H7 (cell line): ENCODE measurements around the gene RNF145. TPM values are rescaled to one million over a fixed set of nuclear protein-coding genes. Genes with fewer than 3 reads are reported as not detected.
A peak's percentile ranks its signal among the peaks of the same experiment; 100 is the strongest.

Experiments used
- DNase-seq: peaks from one replicate; pipeline ENCODE4 v3.0.0; 2012
- H3K27me3 ChIP-seq: 2 replicates; pipeline ENCODE4 v1.6.0; 2011; ENCODE audit warnings: mild to moderate bottlenecking, low read length; ENCODE audit not compliant: control insufficient read depth, insufficient read depth
- H3K36me3 ChIP-seq: replicated peaks from 2 replicates; pipeline ENCODE4 v1.5.1; 2011; ENCODE audit warnings: low read length; ENCODE audit not compliant: control insufficient read depth, insufficient read depth
- H3K4me3 ChIP-seq: 2 replicates; pipeline ENCODE4 v1.5.1; 2011; ENCODE audit warnings: low read depth, mild to moderate bottlenecking, control low read depth, low read length, moderate library complexity; ENCODE audit not compliant: insufficient read depth
- total RNA-seq: library from RNA; depleted of rRNA; stranded (reverse); fragments of >200 nt; shearing (Covaris generic); gene quantifications from 2 replicates; pipeline ENCODE4 v1.2.3, GENCODE V29; 2014

RNF145 gene
- total RNA-seq, 1 experiment from 2014 or later: 22.4 TPM

- H3K36me3 ChIP-seq: no peaks in the 10 kb centered on the region
- peaks cover 3% of the 10 kb centered on the region for H3K27me3 ChIP-seq
- H3K4me3 ChIP-seq: peak overlapping the region; percentile 83; the same call in 1 of the 2 replicates
- no peak for DNase-seq
These were observed 883 bp upstream of the RNF145 start for GRCh38 chr5:159210210-159210661.

- Histone ChIP-seq H3K36me3 (no peaks in the 10 kb centered on the region), H3K4me3 (peak overlapping the region; percentile 83), H3K27me3 (peaks cover 3% of the 10 kb centered on the region; the same call in 1 of the 2 replicates)
- DNase-seq: peak; percentile 80
These were observed 577 bp downstream of the RNF145 start for GRCh38 chr5:159208514-159209437.

- no peaks in the 10 kb centered on the region for H3K36me3 ChIP-seq
- peaks cover 3% of the 10 kb centered on the region; the same call in 1 of the 2 replicates for H3K27me3 ChIP-seq
These were observed 1.5 kb downstream of the RNF145 start for GRCh38 chr5:159207686-159208513.

GRCh38 chr5:159207222-159207685, 2.1 kb downstream of the RNF145 start:
- H3K27me3 ChIP-seq: peaks cover 3% of the 10 kb centered on the region; the same call in 1 of the 2 replicates
- no peak for DNase-seq
- H3K36me3 ChIP-seq: no peaks in the 10 kb centered on the region
- H3K4me3 ChIP-seq: peak overlapping the region; percentile 83; the same call in 1 of the 2 replicates

More at GRCh38 chr5:159207686-159208513, 1.5 kb downstream of the RNF145 start:
- DNase-seq: peak; percentile 77
- H3K4me3 ChIP-seq: peak overlapping the region; percentile 83

GRCh38 chr5:159206818-159207217, 2.5 kb downstream of the RNF145 start:
- no peaks in the 10 kb centered on the region for H3K36me3 ChIP-seq
- no peak overlapping the region for H3K4me3 ChIP-seq
- DNase-seq: no peak
- H3K27me3 ChIP-seq: peaks cover 3% of the 10 kb centered on the region; the same call in 1 of the 2 replicates

- no peak overlapping the region for H3K4me3 ChIP-seq
- DNase-seq: no peak
- peaks cover 3% of the 10 kb centered on the region; the same call in 1 of the 2 replicates for H3K27me3 ChIP-seq
- H3K36me3 ChIP-seq: no peaks in the 10 kb centered on the region
These were observed 3.0 kb downstream of the RNF145 start for GRCh38 chr5:159206368-159206767.

- H3K36me3 ChIP-seq: no peaks in the 10 kb centered on the region
- H3K4me3 ChIP-seq: no peak overlapping the region
- no peak for DNase-seq
- H3K27me3 ChIP-seq: no peaks in the 10 kb centered on the region
These were observed 6.0 kb downstream of the RNF145 start for GRCh38 chr5:159203351-159203750.

GRCh38 chr5:159202151-159202550, 7.2 kb downstream of the RNF145 start:
- Histone ChIP-seq H3K4me3 (no peak overlapping the region), H3K36me3 (no peaks in the 10 kb centered on the region), H3K27me3 (no peaks in the 10 kb centered on the region)
- no peak for DNase-seq

DNA sequence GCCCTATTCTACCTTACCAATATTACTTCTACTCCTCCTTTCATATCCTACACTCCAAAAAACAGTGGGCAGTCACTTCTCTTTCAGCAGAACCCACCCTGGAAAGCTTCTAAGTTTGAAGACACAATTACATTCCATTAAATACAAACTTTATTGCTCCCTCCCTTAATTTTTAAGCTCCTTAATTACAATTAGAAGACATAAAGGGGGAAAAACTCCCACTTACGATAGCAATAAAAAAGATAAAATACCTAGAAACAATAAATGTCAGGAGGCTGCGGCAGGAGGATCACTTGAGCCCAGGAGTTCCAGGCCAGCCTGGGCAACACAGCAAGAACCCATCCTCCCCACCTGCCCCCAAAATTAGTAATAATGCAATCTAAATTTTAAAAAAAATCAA, 9.6 kb downstream of the RNF145 start:
- Histone ChIP-seq H3K4me3 (no peak overlapping the region), H3K36me3 (no peaks in the 10 kb centered on the region), H3K27me3 (no peaks in the 10 kb centered on the region)
- DNase-seq: no peak

DNA sequence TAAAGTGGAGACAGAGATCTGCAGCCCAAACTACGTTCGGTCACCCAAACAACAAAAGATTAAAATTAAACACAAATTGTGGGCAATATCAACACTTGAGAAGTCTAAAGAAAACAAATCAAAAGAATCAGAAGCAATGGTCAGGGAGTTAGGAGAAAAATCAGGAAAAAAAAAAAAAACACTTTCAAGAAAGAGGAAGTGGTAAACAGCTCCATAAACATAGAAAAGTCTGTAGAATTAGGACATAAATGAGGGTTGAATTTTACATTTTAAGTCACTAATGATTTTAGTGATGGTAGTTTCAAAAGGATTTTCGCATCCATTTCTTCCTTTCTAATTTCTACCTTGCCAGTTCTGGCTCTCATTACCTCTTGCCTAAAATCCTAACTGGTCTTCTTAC, 10.1 kb downstream of the RNF145 start:
- Histone ChIP-seq H3K4me3 (no peak overlapping the region), H3K36me3 (no peaks in the 10 kb centered on the region), H3K27me3 (no peaks in the 10 kb centered on the region)
- DNase-seq: no peak

- Histone ChIP-seq H3K27me3 (no peaks in the 10 kb centered on the region), H3K36me3 (no peaks in the 10 kb centered on the region), H3K4me3 (no peak overlapping the region)
- DNase-seq: no peak
These were observed 11.0 kb downstream of the RNF145 start for GRCh38 chr5:159198063-159199036.

GRCh38 chr5:159195775-159196174, 13.6 kb downstream of the RNF145 start:
- no peak for DNase-seq
- H3K27me3 ChIP-seq: no peaks in the 10 kb centered on the region
- no peak overlapping the region for H3K4me3 ChIP-seq
- H3K36me3 ChIP-seq: no peaks in the 10 kb centered on the region

DNA sequence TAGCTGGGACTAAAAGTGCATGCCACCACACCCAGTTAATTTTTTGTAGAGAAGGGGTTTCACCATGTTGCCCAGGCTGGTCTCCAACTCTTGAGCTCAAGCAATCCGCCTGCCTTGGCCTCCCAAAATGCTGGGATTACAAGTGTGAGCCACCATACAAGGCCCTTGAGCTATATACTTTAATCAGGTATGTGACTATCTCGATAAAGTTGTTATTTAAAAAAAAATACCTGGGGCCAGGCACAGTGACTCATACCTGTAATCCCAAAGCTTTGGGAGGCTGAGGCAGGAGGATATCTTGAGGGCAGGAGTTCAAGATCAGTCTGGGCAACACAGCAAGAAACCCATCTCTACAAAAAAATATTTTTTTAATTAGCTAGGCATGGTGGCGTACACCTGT, 19.2 kb downstream of the RNF145 start:
- no peak for DNase-seq
- no peaks in the 10 kb centered on the region for H3K27me3 ChIP-seq
- no peaks in the 10 kb centered on the region for H3K36me3 ChIP-seq
- H3K4me3 ChIP-seq: no peak overlapping the region
